ENCODE results near the gene DMWD. TPM values are rescaled to one million over a fixed set of nuclear protein-coding genes. Genes with fewer than 3 reads are reported as not detected.

DMWD gene
- total RNA-seq, 1 experiment from 2014 or later = 86.7 TPM

DNA sequence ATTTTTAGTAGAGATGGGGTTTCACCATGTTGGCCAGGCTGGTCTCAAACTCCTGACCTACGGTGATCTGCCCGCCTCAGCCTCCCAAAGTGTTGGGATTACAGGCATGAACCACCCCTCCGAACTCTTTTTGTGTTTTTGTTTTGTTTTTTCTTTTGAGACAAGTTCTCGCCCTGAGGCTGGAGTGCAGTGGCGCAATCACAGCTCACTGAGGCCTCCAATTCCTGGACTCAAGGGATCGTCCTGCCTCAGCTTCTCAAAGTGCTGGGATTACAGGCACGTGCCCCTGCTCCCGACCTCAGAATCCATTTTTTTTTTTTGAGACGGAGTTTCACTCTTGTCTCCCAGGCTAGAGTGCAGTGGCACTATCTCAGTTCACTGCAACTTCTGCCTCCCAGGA lies 35.0 kb downstream of the DMWD start:
- no TSS peak for BruUV-seq (replicated peaks)
- intact Hi-C loops (cut with micrococcal nuclease; ENCODE audit: unreplicated experiment) = no loop called here
- Histone ChIP-seq H3K4me3 (ENCODE audit: low read depth, low read length, poor library complexity, severe bottlenecking) (no peak overlapping the region), H3K36me3 (ENCODE audit: insufficient read depth, low read length, poor library complexity, severe bottlenecking) (no peaks in the 10 kb centered on the region), H3K4me1 (ENCODE audit: insufficient read depth, low read length, poor library complexity, severe bottlenecking) (no peaks in the 10 kb centered on the region), H3K27me3 (replicated peaks; ENCODE audit: insufficient read depth, low read depth, low read length, poor library complexity) (no peaks in the 10 kb centered on the region), H3K27ac (ENCODE audit: low read depth, low read length, poor library complexity, severe bottlenecking) (no peak overlapping the region), H3K9me3 (ENCODE audit: low read depth, low read length, poor library complexity, severe bottlenecking) (no peaks in the 10 kb centered on the region)
- CTCF ChIA-PET = no interaction called here
- TF ChIP-seq EZH2 (IDR thresholded peaks at IDR 0.05; ENCODE audit: borderline replicate concordance, low read depth, low read length, poor library complexity, severe bottlenecking) = no peak
- TF ChIP-seq, protein P1, sequence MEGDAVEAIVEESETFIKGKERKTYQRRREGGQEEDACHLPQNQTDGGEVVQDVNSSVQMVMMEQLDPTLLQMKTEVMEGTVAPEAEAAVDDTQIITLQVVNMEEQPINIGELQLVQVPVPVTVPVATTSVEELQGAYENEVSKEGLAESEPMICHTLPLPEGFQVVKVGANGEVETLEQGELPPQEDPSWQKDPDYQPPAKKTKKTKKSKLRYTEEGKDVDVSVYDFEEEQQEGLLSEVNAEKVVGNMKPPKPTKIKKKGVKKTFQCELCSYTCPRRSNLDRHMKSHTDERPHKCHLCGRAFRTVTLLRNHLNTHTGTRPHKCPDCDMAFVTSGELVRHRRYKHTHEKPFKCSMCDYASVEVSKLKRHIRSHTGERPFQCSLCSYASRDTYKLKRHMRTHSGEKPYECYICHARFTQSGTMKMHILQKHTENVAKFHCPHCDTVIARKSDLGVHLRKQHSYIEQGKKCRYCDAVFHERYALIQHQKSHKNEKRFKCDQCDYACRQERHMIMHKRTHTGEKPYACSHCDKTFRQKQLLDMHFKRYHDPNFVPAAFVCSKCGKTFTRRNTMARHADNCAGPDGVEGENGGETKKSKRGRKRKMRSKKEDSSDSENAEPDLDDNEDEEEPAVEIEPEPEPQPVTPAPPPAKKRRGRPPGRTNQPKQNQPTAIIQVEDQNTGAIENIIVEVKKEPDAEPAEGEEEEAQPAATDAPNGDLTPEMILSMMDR (conservative IDR thresholded peaks at IDR 0.05; ENCODE audit: low read depth, low read length) = no peak
- no peak for DNase-seq (ENCODE audit: low spot score)
- POLR2A ChIA-PET (ENCODE audit: low non-redundant PET) = no interaction called here

DNA sequence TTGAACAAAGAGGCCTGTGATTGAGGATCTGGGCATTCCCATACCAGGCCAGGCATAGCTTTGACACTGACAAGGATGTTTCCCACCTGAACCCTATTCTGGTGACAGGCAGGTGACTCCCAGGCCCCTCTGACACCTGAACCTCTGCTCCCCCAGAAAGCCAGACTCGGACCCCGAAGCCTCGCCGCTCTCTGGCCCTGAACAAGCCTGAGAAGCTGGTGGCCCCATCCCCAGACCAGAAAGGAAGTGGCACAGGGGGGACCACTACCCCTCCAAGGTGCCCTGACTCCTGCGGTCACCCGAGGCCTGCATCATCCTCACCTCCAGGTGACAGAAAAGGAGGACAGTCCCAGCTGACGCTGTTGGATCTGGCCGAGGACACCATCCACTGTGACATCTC lies 38.3 kb downstream of the DMWD start:
- BruUV-seq (replicated peaks) = no TSS peak
- Histone ChIP-seq H3K9me3 (ENCODE audit: low read depth, low read length, poor library complexity, severe bottlenecking) (no peaks in the 10 kb centered on the region), H3K36me3 (ENCODE audit: insufficient read depth, low read length, poor library complexity, severe bottlenecking) (no peaks in the 10 kb centered on the region), H3K4me3 (ENCODE audit: low read depth, low read length, poor library complexity, severe bottlenecking) (no peak overlapping the region), H3K4me1 (ENCODE audit: insufficient read depth, low read length, poor library complexity, severe bottlenecking) (no peaks in the 10 kb centered on the region), H3K27ac (ENCODE audit: low read depth, low read length, poor library complexity, severe bottlenecking) (no peak overlapping the region), H3K27me3 (replicated peaks; ENCODE audit: insufficient read depth, low read depth, low read length, poor library complexity) (no peaks in the 10 kb centered on the region)
- intact Hi-C loops (cut with micrococcal nuclease; ENCODE audit: unreplicated experiment) = no loop called here
- TF ChIP-seq EZH2 (IDR thresholded peaks at IDR 0.05; ENCODE audit: borderline replicate concordance, low read depth, low read length, poor library complexity, severe bottlenecking) = no peak
- TF ChIP-seq, protein P1 (conservative IDR thresholded peaks at IDR 0.05; ENCODE audit: low read depth, low read length) = no peak
- POLR2A ChIA-PET (ENCODE audit: low non-redundant PET) = no interaction called here
- DNase-seq (ENCODE audit: low spot score) = no peak
- CTCF ChIA-PET = no interaction called here

DNA sequence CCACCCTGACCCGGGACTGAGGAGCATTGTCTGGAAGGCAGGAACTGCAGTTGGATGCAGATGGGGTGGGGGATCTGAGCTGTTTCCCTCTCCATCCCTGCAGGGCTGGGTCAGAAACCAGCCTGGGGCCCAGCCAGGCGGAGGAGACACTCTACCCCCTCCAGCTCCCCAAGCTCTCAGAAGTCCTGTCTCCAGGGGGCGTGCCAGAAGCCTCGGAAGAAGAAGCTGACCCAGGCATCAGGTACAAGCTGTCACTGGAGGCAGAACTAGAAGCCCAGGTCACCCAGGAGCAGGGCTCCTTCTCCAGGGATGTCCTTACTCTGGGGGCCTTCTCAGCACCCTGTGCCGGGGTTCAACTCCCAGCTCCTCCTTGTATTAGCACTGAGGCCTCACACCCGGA lies 39.1 kb downstream of the DMWD start:
- no peak overlapping the region for H3K27ac ChIP-seq (ENCODE audit: low read depth, low read length, poor library complexity, severe bottlenecking)
- H3K27me3 ChIP-seq (replicated peaks; ENCODE audit: insufficient read depth, low read depth, low read length, poor library complexity) = no peaks in the 10 kb centered on the region
- no peaks in the 10 kb centered on the region for H3K36me3 ChIP-seq (ENCODE audit: insufficient read depth, low read length, poor library complexity, severe bottlenecking)
- ChIA-PET CTCF (no interaction called here), POLR2A (ENCODE audit: low non-redundant PET) (interaction anchor here (0.6 kb wide), 1 partner anchor 26 kb away, joined by 3 read pairs; no protein-coding TSS in a partner anchor)
- no peak for DNase-seq (ENCODE audit: low spot score)
- intact Hi-C loops (cut with micrococcal nuclease; ENCODE audit: unreplicated experiment) = no loop called here
- no peaks in the 10 kb centered on the region for H3K9me3 ChIP-seq (ENCODE audit: low read depth, low read length, poor library complexity, severe bottlenecking)
- H3K4me3 ChIP-seq (ENCODE audit: low read depth, low read length, poor library complexity, severe bottlenecking) = no peak overlapping the region
- H3K4me1 ChIP-seq (ENCODE audit: insufficient read depth, low read length, poor library complexity, severe bottlenecking) = no peaks in the 10 kb centered on the region
- TF ChIP-seq EZH2 (IDR thresholded peaks at IDR 0.05; ENCODE audit: borderline replicate concordance, low read depth, low read length, poor library complexity, severe bottlenecking) = no peak
- TF ChIP-seq, protein P1 (conservative IDR thresholded peaks at IDR 0.05; ENCODE audit: low read depth, low read length) = no peak
- BruUV-seq (replicated peaks) = no TSS peak

Data from A673 (cell line).